GM18526 (cell line): ENCODE data around the gene TAS2R41.

ENCODE experiments used
- POLR2A ChIP-seq: IDR thresholded peaks from 3 replicates; pipeline ENCODE4 v1.6.1; 2011; ENCODE audit not compliant: insufficient read length; ENCODE audit errors: extremely low read depth

Gene TAS2R41

GRCh38 chr7:143484119-143484518 is 6.4 kb downstream of the TAS2R41 start:
- no peak for TF ChIP-seq POLR2A

- TF ChIP-seq POLR2A = no peak
Measured at GRCh38 chr7:143485094-143485493, 7.4 kb downstream of the TAS2R41 start.

DNA sequence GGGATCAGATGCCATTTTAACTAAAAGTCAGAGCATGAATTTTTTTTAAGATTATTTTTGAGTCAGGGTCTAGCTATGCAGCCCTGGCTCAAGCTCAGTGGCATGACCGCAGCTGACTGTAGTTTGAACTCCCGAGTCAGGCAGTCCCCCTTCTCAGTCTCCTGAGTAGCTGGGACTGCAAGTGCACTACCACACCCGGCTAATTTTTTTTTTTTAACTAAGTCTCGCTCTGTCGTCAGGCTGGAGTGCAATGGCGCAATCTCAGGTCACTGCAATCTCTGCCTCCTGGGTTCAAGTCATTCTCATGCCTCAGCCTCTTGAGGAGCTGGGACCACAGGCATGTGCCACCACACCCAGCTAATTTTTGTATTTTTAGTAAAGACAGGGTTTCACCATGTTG is 7.8 kb downstream of the TAS2R41 start:
- no peak for TF ChIP-seq POLR2A

GRCh38 chr7:143487061-143487460 is 9.4 kb downstream of the TAS2R41 start:
- TF ChIP-seq POLR2A = no peak

DNA sequence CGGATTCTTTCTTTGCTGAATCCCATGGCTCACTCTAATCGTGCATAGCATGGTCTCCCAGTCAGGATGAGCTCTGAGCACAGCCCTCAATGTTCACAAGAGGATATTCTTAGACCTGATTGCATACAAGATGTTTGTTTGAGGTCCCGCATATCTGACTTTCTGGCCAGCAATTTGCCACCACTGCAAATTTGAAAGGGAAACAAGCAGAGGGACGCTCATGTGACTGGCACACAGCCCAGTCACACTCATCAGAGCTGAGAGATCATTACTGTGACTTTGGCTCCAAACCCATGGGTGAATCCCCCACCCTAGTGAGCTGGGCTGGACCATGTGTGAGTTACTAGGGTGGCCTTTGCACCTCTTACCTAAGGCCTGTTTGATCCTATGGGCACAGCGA is 9.9 kb downstream of the TAS2R41 start:
- no peak for TF ChIP-seq POLR2A

DNA sequence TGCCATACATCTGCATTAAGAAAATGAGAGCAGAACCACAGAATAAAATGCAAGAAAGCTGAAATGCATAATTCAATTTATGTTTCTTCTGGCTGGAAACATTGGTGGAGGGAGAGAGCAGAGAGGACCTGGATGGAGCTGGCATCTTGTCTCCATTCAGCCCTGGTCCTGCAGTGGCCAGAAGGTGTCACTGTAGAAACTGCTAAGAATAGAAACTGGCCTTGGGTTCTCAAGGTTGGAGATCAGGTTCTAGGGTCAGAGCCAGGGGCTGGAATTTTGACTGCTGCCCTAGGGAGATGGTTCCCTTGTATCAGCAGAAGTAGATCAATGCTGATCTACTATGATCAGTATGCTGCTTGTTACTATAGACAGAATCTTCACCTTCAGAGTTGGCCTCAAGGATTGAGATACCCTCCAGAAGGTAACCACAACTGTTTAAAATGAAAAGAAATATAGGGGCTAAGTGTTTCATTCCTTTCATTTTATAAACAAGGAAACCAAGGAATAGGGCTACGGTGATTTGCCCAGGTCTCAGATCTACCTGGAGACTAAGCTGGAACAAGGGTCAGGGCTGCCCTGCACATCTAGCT is 13.1 kb downstream of the TAS2R41 start:
- TF ChIP-seq POLR2A = no peak

- no peak for TF ChIP-seq POLR2A
Measured at GRCh38 chr7:143492043-143492471, 14.4 kb downstream of the TAS2R41 start.

DNA sequence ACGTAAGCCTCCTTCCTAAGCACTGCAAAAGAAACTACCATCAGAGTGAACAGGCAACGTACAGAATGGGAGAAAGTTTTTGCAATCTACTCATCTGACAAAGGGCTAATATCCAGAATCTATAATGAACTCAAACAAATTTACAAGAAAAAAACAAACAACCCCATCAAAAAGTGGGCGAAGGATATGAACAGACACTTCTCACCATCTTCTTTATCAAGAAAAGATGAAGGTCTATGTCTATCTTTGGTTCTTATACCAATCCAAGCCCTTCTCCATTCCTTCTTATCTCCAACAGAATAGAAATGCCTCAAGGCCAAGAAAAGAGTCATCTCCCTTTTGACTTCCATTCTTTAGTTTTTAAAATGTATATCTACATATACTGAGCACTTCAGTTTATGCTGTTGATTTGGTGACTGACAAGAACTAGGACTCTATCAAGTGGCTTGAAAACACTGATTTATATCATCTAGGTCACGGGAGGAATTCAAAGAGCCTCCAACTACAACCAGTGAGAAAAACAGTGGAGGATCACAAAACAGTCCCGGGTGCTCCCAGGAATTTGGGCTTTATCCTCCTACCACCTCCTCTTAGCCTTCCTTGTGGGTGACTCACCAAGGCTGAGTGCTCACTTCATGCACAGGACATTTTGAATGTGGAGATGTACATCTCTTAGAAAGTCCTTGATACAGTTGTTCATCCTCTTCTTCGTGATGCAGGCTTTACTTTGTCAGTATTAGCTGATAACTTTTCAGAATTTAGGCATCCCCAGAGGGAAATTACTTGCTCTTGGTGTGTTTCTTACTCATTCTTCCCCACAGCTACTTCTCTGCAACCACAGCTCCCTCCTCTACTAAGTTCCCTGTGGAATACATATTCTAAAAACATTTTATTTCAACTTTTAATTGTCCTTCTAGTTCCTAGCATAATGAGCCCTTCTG is 15.4 kb downstream of the TAS2R41 start:
- no peak for TF ChIP-seq POLR2A

DNA sequence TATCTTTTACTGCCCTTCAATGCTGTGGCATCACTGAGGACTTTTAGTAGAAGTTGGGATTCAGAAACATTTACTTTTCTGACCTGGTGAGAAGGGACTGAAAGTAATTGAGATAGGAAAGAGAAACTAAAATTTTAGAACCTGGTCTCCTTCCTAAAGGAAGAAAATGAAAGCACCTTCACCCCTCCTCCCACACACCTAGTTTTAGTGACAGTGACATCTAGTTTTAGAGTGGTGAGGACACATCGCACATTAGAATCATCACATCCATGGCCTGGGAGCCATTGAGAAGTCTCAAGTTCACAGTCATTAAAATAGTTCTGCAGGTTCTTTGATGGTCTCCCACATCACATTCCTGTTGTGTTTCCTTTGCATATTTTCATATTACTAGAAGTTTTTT is 16.1 kb downstream of the TAS2R41 start:
- TF ChIP-seq POLR2A = no peak

DNA sequence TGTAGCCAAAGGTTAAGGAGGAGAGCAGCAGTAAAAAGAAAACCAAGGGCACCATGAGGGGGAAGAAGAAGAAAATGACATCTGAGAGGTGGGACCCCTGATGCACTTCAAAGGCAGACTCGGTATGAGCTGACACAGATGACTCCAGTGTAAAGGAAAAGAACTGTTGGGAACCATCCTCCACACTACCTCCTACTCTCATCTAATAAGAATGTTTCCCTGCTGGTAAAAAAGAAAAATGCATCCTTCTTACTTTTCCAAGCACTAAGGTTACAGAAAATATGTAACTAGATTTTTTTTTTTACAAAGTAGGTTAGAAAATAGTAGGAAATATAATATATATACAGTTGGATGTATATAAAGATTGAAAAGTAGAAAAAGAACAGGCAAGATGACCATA is 16.9 kb downstream of the TAS2R41 start:
- TF ChIP-seq POLR2A = no peak

GRCh38 chr7:143495851-143496250 is 18.2 kb downstream of the TAS2R41 start:
- TF ChIP-seq POLR2A = no peak

DNA sequence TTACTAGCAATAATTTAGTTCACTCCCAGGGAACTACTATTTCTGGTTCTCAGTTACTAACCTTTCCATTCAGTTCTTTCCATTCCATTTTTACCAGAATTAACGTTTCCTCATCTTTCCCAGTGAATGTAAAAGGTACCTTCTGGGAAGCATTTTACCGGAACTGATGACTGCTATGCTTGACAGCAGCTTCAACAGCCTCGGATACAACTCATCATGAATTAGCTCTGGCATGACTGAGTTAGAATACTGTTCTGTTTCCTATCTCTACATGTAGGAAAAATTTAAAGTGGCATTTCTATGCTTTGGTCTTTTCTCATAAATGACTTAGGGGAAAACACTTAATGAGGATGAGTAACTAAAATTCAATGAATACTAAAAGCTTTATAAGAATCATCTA is 18.6 kb downstream of the TAS2R41 start:
- no peak for TF ChIP-seq POLR2A

GRCh38 chr7:143497008-143497795 is 19.5 kb downstream of the TAS2R41 start:
- no peak for TF ChIP-seq POLR2A

DNA sequence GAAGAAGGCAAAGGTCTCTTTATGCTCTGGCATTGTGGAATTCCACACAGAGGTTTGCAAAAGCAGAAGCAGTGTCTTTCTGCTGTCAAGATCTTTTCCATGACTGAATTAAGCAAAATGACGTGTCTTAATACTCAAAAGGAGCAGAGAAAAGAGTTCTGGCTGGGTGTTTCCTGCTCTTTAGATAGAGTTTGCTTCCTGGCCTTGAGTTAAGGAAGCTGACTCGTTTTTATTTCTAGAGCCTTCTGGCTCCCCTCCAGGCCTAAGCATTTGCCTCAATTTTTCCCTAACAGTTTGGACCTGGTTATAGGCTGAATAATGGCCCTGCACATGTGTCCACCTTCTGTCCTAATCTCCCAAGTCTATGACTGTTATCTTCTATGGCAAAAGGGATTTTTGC is 21.6 kb downstream of the TAS2R41 start:
- no peak for TF ChIP-seq POLR2A

DNA sequence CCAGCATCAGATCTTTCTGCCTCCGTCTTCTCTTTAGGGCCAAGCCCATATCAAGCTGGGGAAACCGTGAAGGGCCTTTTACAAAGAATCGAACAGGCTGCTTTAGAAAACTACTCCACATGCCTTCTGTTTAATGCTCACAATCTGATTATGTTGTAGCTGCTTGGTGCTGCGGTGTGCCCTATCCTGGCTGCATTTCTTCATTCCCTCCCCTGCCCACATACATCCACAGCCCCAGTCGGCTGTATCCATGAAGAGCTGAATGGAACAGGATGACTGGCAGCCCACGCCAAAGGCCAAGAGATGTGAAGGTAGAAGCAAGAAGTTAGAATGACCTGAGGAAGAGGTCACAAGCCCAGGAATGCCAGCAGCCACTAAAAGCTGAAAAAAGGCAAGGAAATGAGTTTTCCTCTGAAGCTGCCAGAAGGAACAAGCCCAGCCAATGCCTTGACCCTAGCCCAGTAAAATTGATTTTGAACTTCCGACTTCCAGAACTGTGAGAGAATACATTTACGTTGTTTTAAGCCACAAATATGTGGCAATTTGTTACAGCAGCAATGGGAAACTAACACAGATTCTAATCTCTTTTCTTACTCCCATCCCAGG is 22.2 kb downstream of the TAS2R41 start:
- TF ChIP-seq POLR2A = no peak
